Neutrophil (primary cell): ENCODE measurements around the gene FLNC.

Experiments
- H3K27ac ChIP-seq: fragments of 200-600 bp; sonication (generic); 2 replicates; pipeline ENCODE4 v1.5.1; 2016; ENCODE audit warnings: mild to moderate bottlenecking, moderate library complexity
- H3K27me3 ChIP-seq: fragments of 200-600 bp; sonication (generic); 2 replicates; pipeline ENCODE4 v1.6.0; 2016; ENCODE audit warnings: mild to moderate bottlenecking
- H3K36me3 ChIP-seq: fragments of 200-600 bp; sonication (generic); 2 replicates; pipeline ENCODE4 v1.5.1; 2017
- H3K4me1 ChIP-seq, 2 experiments: fragments of 200-600 bp in 1 of 2; sonication (generic) in 1 of 2; 1 replicate in 1 of 2; 2 replicates in 1 of 2; pipeline versions ENCODE4 v1.5.1 to v1.6.1; 2013 to 2016; ENCODE audit warnings: low read depth in 1 of 2, low read length in 1 of 2, mild to moderate bottlenecking in 1 of 2, moderate library complexity in 1 of 2; ENCODE audit not compliant: control insufficient read depth in 1 of 2, insufficient read depth in 1 of 2
- H3K4me3 ChIP-seq, 2 experiments: fragments of 200-600 bp in 1 of 2; sonication (generic) in 1 of 2; 1 replicate in 1 of 2; 2 replicates in 1 of 2; pipeline ENCODE4 v1.5.1; 2013 to 2016; ENCODE audit warnings: low read depth in 1 of 2, low read length in 1 of 2, mild to moderate bottlenecking in 1 of 2, moderate library complexity in 1 of 2
- H3K9me3 ChIP-seq: fragments of 200-600 bp; sonication (generic); 2 replicates; pipeline ENCODE4 v1.5.1; 2016
- TF ChIP-seq, protein P1 (sequence below): fragments of 200-600 bp; sonication (generic); IDR thresholded peaks from 2 replicates; pipeline ENCODE4 v1.5.1; 2016; ENCODE audit warnings: antibody characterized with exemption

FLNC gene

GRCh38 chr7:128785738-128786137 is 44.5 kb upstream of the FLNC start:
- TF ChIP-seq, protein P1, sequence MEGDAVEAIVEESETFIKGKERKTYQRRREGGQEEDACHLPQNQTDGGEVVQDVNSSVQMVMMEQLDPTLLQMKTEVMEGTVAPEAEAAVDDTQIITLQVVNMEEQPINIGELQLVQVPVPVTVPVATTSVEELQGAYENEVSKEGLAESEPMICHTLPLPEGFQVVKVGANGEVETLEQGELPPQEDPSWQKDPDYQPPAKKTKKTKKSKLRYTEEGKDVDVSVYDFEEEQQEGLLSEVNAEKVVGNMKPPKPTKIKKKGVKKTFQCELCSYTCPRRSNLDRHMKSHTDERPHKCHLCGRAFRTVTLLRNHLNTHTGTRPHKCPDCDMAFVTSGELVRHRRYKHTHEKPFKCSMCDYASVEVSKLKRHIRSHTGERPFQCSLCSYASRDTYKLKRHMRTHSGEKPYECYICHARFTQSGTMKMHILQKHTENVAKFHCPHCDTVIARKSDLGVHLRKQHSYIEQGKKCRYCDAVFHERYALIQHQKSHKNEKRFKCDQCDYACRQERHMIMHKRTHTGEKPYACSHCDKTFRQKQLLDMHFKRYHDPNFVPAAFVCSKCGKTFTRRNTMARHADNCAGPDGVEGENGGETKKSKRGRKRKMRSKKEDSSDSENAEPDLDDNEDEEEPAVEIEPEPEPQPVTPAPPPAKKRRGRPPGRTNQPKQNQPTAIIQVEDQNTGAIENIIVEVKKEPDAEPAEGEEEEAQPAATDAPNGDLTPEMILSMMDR = no peak
- no peaks in the 10 kb centered on the region for H3K9me3 ChIP-seq
- H3K4me3 ChIP-seq = no peak overlapping the region
- H3K27me3 ChIP-seq = peaks cover 55% of the 10 kb centered on the region
- no peak overlapping the region for H3K27ac ChIP-seq
- H3K4me1 ChIP-seq = peaks cover 0 to 1% of the 10 kb centered on the region in 2 experiments
- no peaks in the 10 kb centered on the region for H3K36me3 ChIP-seq

GRCh38 chr7:128788446-128789412 is 41.5 kb upstream of the FLNC start:
- Histone ChIP-seq H3K9me3 (no peaks in the 10 kb centered on the region), H3K27ac (no peak overlapping the region), H3K4me1 (peaks cover 6 to 14% of the 10 kb centered on the region in 2 experiments), H3K4me3 (no peak overlapping the region), H3K27me3 (peaks cover 85% of the 10 kb centered on the region), H3K36me3 (no peaks in the 10 kb centered on the region)
- TF ChIP-seq, protein P1 = no peak

GRCh38 chr7:128790315-128791041 is 39.7 kb upstream of the FLNC start:
- H3K27ac ChIP-seq = no peak overlapping the region

GRCh38 chr7:128791121-128791971 is 38.9 kb upstream of the FLNC start, which contains the start of gene CCDC136:
CCDC136 (plus strand) TSS chr7:128791968; CDS start chr7:128792412, 444 bp downstream.
- Histone ChIP-seq H3K27me3 (peaks cover 79% of the 10 kb centered on the region), H3K27ac (no peak within 1 kb of the TSS), H3K9me3 (no peaks in the 10 kb centered on the region), H3K4me3 (peak within 1 kb of the TSS; percentile 35 to 59), H3K36me3 (no peaks in the 10 kb centered on the region), H3K4me1 (peaks cover 6 to 14% of the 10 kb centered on the region in 2 experiments)
- TF ChIP-seq, protein P1 = no peak

More at GRCh38 chr7:128790315-128791041, 39.7 kb upstream of the FLNC start:
- Histone ChIP-seq H3K4me1 (peaks cover 6 to 14% of the 10 kb centered on the region in 2 experiments), H3K27me3 (peaks cover 84% of the 10 kb centered on the region), H3K4me3 (peak overlapping the region; percentile 35 to 59), H3K9me3 (no peaks in the 10 kb centered on the region), H3K36me3 (no peaks in the 10 kb centered on the region)
- TF ChIP-seq, protein P1 = no peak

- peak overlapping the region in 1 of 2 experiments; percentile 59 for H3K4me3 ChIP-seq
These were observed 38.3 kb upstream of the FLNC start for GRCh38 chr7:128791972-128792327.

More at GRCh38 chr7:128791972-128792327, 38.3 kb upstream of the FLNC start:
- H3K36me3 ChIP-seq = no peaks in the 10 kb centered on the region
- H3K4me1 ChIP-seq = peaks cover 6 to 14% of the 10 kb centered on the region in 2 experiments
- H3K27ac ChIP-seq = no peak overlapping the region
- H3K27me3 ChIP-seq = peaks cover 74% of the 10 kb centered on the region
- TF ChIP-seq, protein P1 = no peak
- H3K9me3 ChIP-seq = no peaks in the 10 kb centered on the region
